K562 (cell line): ENCODE results near the gene CHRNA9. TPM values are rescaled to one million over a fixed set of nuclear protein-coding genes. Genes with fewer than 3 reads are reported as not detected.

Experiments
- ARID1B ChIP-seq: fragments of 450-650 bp; IDR thresholded peaks from 2 replicates; pipeline ENCODE4 v1.6.1; 2016; ENCODE audit warnings: antibody characterized with exemption, mild to moderate bottlenecking, inconsistent platforms
- ATF1 ChIP-seq, 2 experiments: fragments of 450-650 bp in 1 of 2; IDR thresholded peaks; 2 replicates each; pipeline ENCODE4 v1.6.1; 2016; ENCODE audit warnings: missing compliant biosample characterization in 1 of 2, missing genetic modification characterization in 1 of 2
- CEBPB ChIP-seq: fragments of 450-650 bp; IDR thresholded peaks from 2 replicates; pipeline ENCODE4 v1.6.1; 2016; ENCODE audit warnings: missing genetic modification characterization, missing compliant biosample characterization
- CHD1 ChIP-seq: fragments of 200-600 bp; sonication (generic); IDR thresholded peaks from one replicate; pipeline ENCODE4 v1.6.1; 2012; ENCODE audit warnings: mild to moderate bottlenecking, moderate library complexity, low read length, inconsistent platforms
- ETV5 ChIP-seq: sonication (generic); formaldehyde crosslinking; IDR thresholded peaks from 2 replicates; pipeline ENCODE4 v1.4.0; 2020; ENCODE audit warnings: low read depth, mild to moderate bottlenecking, missing genetic modification reagents
- GATA2 ChIP-seq: sonication (generic); formaldehyde crosslinking; IDR thresholded peaks from 2 replicates; pipeline ENCODE4 v1.4.0; 2020; ENCODE audit warnings: mild to moderate bottlenecking, missing genetic modification reagents
- HLTF ChIP-seq: fragments of 450-650 bp; IDR thresholded peaks from 2 replicates; pipeline ENCODE4 v1.6.1; 2016
- KLF13 ChIP-seq: fragments of 450-650 bp; IDR thresholded peaks from 2 replicates; pipeline ENCODE4 v1.6.1; 2016; ENCODE audit warnings: missing genetic modification characterization, low read depth, mild to moderate bottlenecking, missing compliant biosample characterization, moderate library complexity, borderline replicate concordance
- NFIC ChIP-seq: fragments of 450-650 bp; IDR thresholded peaks from 2 replicates; pipeline ENCODE4 v1.6.1; 2017; ENCODE audit warnings: mild to moderate bottlenecking, inconsistent platforms
- ZC3H8 ChIP-seq: fragments of 450-650 bp; IDR thresholded peaks from 2 replicates; pipeline ENCODE4 v1.6.1; 2017
- ZNF165 ChIP-seq: fragments of 250-450 bp; sonication (Bioruptor Pico); IDR thresholded peaks from 2 replicates; pipeline ENCODE4 v1.4.0; 2020; ENCODE audit warnings: borderline replicate concordance
- ZNF707 ChIP-seq: fragments of 250-450 bp; sonication (Bioruptor Pico); conservative IDR thresholded peaks from 2 replicates; pipeline ENCODE4 v1.8.0; 2022; ENCODE audit warnings: inconsistent platforms, mild to moderate bottlenecking, moderate library complexity
- polyA plus RNA-seq, 8 experiments: library from polyadenylated mRNA; depleted of rRNA in 4 of 8; stranded (reverse) in 5 of 8; unstranded in 3 of 8; fragments of >200 nt; fragmentation: Nextera tagmentation in 2 of 8; fragmentation: Illumina TruSeq in 1 of 8; extraction: Ambion mirVana in 2 of 8; extraction: Trizol in 1 of 8; gene quantifications; 2 replicates each; pipeline versions ENCODE4 v1.2.1 to v1.2.3, GENCODE V29; 2011 to 2014; ENCODE audit warnings: inconsistent platforms in 1 of 8, missing spikeins in 1 of 8
- total RNA-seq, 7 experiments: library from RNA; depleted of rRNA in 6 of 7; stranded (reverse); fragments of >200 nt in 6 of 7; fragmentation: Illumina TruSeq in 2 of 7; extraction: Trizol in 2 of 7; gene quantifications; 2 replicates each; pipeline versions ENCODE4 v1.2.1 to v1.2.3, GENCODE V29; 2011 to 2021; ENCODE audit warnings: low replicate concordance in 1 of 7
- TF ChIP-seq, protein P1 (sequence below): sonication (generic); formaldehyde crosslinking; IDR thresholded peaks from 2 replicates; pipeline ENCODE4 v1.8.1; 2023; ENCODE audit warnings: mild to moderate bottlenecking, missing genetic modification reagents
- TF ChIP-seq, protein P2 (sequence below): sonication (generic); formaldehyde crosslinking; IDR thresholded peaks from 2 replicates; pipeline ENCODE4 v1.8.1; 2023; ENCODE audit warnings: mild to moderate bottlenecking, missing genetic modification reagents
- TF ChIP-seq, protein P3 (sequence below): sonication (generic); formaldehyde crosslinking; IDR thresholded peaks from 2 replicates; pipeline ENCODE4 v1.8.0; 2022; ENCODE audit warnings: missing genetic modification reagents, mild to moderate bottlenecking, moderate library complexity, borderline replicate concordance
- TF ChIP-seq, protein P4 (sequence below): sonication (generic); formaldehyde crosslinking; IDR thresholded peaks from 2 replicates; pipeline ENCODE4 v1.8.0; 2023; ENCODE audit warnings: missing genetic modification reagents, mild to moderate bottlenecking, borderline replicate concordance
- TF ChIP-seq, protein P5 (sequence below), 2 experiments: fragments of 200-800 bp in 1 of 2; sonication (Bioruptor generic) in 1 of 2; sonication (generic) in 1 of 2; formaldehyde crosslinking in 1 of 2; IDR thresholded peaks in 1 of 2; conservative IDR thresholded peaks in 1 of 2; 2 replicates each; pipeline versions ENCODE4 v1.5.0 to v1.6.1; 2016 to 2020; ENCODE audit warnings: missing compliant biosample characterization in 1 of 2, missing genetic modification characterization in 1 of 2, missing genetic modification reagents in 1 of 2

CHRNA9 gene
- total and polyA plus RNA-seq, 9 of the 15 experiments (the other 6 are each of a cell fraction or from before 2014, with no cell fraction given) = not detected

- TF ChIP-seq, protein P1, sequence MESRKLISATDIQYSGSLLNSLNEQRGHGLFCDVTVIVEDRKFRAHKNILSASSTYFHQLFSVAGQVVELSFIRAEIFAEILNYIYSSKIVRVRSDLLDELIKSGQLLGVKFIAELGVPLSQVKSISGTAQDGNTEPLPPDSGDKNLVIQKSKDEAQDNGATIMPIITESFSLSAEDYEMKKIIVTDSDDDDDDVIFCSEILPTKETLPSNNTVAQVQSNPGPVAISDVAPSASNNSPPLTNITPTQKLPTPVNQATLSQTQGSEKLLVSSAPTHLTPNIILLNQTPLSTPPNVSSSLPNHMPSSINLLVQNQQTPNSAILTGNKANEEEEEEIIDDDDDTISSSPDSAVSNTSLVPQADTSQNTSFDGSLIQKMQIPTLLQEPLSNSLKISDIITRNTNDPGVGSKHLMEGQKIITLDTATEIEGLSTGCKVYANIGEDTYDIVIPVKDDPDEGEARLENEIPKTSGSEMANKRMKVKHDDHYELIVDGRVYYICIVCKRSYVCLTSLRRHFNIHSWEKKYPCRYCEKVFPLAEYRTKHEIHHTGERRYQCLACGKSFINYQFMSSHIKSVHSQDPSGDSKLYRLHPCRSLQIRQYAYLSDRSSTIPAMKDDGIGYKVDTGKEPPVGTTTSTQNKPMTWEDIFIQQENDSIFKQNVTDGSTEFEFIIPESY = no peak
- no peak for TF ChIP-seq HLTF
- TF ChIP-seq NFIC = peak; percentile 69; the same call in 1 of the 2 replicates
- TF ChIP-seq ETV5 (CRISPR knock-in tag) = 0 out of 2 replicates have a peak, but pooled peaks have one; percentile 22
- TF ChIP-seq ZC3H8 = no peak
- TF ChIP-seq, protein P2, sequence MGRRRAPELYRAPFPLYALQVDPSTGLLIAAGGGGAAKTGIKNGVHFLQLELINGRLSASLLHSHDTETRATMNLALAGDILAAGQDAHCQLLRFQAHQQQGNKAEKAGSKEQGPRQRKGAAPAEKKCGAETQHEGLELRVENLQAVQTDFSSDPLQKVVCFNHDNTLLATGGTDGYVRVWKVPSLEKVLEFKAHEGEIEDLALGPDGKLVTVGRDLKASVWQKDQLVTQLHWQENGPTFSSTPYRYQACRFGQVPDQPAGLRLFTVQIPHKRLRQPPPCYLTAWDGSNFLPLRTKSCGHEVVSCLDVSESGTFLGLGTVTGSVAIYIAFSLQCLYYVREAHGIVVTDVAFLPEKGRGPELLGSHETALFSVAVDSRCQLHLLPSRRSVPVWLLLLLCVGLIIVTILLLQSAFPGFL (CRISPR knock-in tag) = no peak
- no peak for TF ChIP-seq CHD1
- TF ChIP-seq, protein P3, sequence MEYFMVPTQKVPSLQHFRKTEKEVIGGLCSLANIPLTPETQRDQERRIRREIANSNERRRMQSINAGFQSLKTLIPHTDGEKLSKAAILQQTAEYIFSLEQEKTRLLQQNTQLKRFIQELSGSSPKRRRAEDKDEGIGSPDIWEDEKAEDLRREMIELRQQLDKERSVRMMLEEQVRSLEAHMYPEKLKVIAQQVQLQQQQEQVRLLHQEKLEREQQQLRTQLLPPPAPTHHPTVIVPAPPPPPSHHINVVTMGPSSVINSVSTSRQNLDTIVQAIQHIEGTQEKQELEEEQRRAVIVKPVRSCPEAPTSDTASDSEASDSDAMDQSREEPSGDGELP = peak; percentile 92
- TF ChIP-seq GATA2 (CRISPR knock-in tag) = peak; percentile 52; the same call in 1 of the 2 replicates
- TF ChIP-seq, protein P4, sequence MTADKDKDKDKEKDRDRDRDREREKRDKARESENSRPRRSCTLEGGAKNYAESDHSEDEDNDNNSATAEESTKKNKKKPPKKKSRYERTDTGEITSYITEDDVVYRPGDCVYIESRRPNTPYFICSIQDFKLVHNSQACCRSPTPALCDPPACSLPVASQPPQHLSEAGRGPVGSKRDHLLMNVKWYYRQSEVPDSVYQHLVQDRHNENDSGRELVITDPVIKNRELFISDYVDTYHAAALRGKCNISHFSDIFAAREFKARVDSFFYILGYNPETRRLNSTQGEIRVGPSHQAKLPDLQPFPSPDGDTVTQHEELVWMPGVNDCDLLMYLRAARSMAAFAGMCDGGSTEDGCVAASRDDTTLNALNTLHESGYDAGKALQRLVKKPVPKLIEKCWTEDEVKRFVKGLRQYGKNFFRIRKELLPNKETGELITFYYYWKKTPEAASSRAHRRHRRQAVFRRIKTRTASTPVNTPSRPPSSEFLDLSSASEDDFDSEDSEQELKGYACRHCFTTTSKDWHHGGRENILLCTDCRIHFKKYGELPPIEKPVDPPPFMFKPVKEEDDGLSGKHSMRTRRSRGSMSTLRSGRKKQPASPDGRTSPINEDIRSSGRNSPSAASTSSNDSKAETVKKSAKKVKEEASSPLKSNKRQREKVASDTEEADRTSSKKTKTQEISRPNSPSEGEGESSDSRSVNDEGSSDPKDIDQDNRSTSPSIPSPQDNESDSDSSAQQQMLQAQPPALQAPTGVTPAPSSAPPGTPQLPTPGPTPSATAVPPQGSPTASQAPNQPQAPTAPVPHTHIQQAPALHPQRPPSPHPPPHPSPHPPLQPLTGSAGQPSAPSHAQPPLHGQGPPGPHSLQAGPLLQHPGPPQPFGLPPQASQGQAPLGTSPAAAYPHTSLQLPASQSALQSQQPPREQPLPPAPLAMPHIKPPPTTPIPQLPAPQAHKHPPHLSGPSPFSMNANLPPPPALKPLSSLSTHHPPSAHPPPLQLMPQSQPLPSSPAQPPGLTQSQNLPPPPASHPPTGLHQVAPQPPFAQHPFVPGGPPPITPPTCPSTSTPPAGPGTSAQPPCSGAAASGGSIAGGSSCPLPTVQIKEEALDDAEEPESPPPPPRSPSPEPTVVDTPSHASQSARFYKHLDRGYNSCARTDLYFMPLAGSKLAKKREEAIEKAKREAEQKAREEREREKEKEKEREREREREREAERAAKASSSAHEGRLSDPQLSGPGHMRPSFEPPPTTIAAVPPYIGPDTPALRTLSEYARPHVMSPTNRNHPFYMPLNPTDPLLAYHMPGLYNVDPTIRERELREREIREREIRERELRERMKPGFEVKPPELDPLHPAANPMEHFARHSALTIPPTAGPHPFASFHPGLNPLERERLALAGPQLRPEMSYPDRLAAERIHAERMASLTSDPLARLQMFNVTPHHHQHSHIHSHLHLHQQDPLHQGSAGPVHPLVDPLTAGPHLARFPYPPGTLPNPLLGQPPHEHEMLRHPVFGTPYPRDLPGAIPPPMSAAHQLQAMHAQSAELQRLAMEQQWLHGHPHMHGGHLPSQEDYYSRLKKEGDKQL (CRISPR knock-in tag) = no peak
- no peak for TF ChIP-seq KLF13 (tag)
- no peak for TF ChIP-seq ZNF707 (CRISPR knock-in tag)
- TF ChIP-seq ATF1 (CRISPR knock-in tag; IDR thresholded peaks at IDR 0.05) = no peak
- 0 out of 2 replicates have a peak, but pooled peaks have one; percentile 35 for TF ChIP-seq ATF1 (tag; IDR thresholded peaks at IDR 0.05)
- TF ChIP-seq CEBPB = peak; percentile 94
- TF ChIP-seq ARID1B = peak; percentile 96
- no peak for TF ChIP-seq ZNF165 (CRISPR knock-in tag)
- TF ChIP-seq, protein P5, sequence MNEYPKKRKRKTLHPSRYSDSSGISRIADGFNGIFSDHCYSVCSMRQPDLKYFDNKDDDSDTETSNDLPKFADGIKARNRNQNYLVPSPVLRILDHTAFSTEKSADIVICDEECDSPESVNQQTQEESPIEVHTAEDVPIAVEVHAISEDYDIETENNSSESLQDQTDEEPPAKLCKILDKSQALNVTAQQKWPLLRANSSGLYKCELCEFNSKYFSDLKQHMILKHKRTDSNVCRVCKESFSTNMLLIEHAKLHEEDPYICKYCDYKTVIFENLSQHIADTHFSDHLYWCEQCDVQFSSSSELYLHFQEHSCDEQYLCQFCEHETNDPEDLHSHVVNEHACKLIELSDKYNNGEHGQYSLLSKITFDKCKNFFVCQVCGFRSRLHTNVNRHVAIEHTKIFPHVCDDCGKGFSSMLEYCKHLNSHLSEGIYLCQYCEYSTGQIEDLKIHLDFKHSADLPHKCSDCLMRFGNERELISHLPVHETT (CRISPR knock-in tag; conservative IDR thresholded peaks at IDR 0.05 in 1 of 2, IDR thresholded peaks at IDR 0.05 in 1 of 2) = peak in 1 of 2 experiments; percentile 38; a peak in 1 of 4 replicates
These were observed 23.3 kb upstream of the CHRNA9 start (continued) for GRCh38 chr4:40311811-40312346.
